DLD1 (cell line): ENCODE data around the gene RBMS3.
"Not testable (repeated sequence)": the region's sequence is repeated elsewhere in the genome, so short reads cannot be mapped to it uniquely, and the experiment has no call there.

Experiments
- in situ Hi-C: cut with HindIII; loops from 2 replicates; pipeline ENCODE4 v1.10.0; 2017; ENCODE audit warnings: low sequenced_read_pairs

RBMS3 gene

GRCh38 chr3:29280404-29281093, at the start of gene RBMS3:
TSS of gene RBMS3 (plus strand) at chr3:29281071.
- in situ Hi-C loops, result no loop called here

GRCh38 chr3:29233126-29233525, 47.7 kb upstream of the RBMS3 start:
- in situ Hi-C loops, result not testable (repeated sequence)

- in situ Hi-C loops, result no loop called here
Observed at GRCh38 chr3:29236146-29236840, 44.6 kb upstream of the RBMS3 start.

DNA sequence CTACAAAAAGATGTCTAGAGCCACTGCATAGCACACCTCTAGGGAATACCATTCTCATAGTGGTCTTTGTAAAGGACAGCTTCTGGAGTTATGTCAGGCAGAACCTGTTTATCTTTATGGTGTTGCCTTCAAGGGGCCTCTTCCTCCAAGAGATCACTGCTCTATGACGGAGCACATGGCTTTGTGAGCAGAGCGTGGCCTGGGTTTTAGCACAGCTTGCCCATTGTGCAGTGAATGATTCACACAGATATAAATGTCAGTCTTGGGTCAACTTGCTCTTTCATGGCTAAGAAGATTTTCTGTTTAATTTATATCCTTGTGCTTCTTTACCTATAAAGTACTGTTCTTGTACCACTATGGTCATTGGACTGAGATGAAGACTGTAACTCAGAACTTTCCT, 41.5 kb upstream of the RBMS3 start:
- in situ Hi-C loops, result no loop called here

DNA sequence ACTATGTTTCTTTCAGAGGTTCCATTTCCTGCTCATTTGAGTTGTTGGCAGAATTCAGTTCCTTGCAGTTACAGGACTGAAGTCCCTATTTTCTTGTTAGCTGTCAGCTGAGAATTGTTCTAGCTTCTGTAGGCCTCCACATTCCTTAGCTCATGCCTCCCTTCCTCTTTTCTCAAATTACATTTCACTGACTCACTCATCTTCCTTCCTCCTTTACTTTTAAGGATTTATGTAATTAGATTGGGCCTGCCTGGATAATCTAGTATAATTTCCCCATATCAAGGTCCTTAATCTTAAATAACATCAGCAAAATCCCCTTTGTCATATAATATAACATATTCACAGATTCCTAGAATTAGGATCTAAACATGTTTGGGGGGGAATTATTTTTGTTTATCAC, 40.6 kb upstream of the RBMS3 start:
- in situ Hi-C loops, result no loop called here

- in situ Hi-C loops, result no loop called here
Observed at GRCh38 chr3:29240887-29241286, 40.0 kb upstream of the RBMS3 start.

DNA sequence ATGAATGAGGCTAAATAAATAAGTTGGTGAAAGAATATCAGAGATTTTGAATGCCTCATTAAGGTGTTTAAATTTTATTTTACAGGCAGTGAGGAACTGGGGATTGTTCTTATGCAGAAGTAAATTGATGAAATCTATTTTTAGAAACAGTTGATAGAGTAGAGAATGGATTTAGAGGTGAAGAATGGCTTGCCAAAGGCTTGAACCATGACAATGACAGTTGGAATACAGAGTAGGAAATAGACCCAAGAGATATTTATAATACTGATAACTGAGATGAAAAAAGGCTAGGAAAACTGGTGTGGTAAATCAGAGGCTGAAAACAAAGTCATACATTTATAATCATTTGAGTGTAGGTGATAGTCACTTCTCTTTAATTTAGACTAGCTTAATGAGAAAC, 39.0 kb upstream of the RBMS3 start:
- in situ Hi-C loops, result no loop called here

- in situ Hi-C loops, result no loop called here
Observed at GRCh38 chr3:29242296-29242695, 38.6 kb upstream of the RBMS3 start.

DNA sequence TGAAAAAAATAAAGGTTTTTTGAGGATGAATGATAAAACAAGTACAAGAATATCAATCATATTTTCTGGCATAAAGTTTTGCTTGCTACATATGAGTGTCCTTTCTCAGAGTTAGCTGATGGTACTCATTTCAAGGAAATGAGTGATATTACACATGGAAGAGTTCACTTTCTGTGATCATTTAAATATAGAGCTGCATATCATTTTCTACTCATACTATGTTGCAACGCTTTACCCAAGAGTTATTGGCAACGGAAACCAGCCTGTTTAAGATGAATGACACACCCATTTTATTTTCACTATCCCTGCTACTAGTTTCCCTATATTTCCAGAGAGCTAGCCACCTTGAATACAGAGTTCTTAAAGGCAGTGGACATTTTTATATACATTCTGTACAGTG, 35.4 kb upstream of the RBMS3 start:
- in situ Hi-C loops, result no loop called here

DNA sequence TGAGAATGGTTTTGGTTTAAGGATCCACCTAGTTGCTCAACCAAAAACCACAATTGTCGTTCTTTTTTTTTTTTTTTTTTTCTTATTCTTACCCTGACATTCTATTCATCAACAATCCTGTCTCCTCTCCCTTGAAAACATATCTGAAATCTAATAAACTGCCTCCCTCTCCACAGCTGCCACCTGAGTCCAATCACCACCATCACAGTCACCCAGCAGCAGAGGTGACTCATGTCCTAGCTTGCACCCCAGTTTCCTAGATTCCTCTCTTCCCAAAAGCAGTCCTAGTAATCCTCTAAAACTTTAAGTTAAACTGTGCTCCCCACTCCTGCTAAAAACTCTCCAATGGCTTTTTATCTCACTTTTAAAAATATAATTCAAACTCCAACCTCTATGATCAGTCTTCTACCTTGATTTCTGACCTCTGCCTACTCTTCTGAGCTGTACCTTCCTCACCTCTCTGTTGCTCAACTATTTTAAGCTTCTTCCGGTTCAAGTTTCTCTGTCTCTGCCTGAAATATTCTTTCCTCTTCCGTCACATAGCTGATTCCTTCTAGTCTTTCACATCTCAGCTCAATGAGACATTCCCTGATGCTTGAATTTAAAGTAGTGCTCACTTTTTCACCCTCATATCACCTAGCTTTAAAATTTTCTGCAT, 33.7 kb upstream of the RBMS3 start:
- in situ Hi-C loops, result no loop called here

GRCh38 chr3:29249829-29250345, 31.0 kb upstream of the RBMS3 start:
- in situ Hi-C loops, result no loop called here

GRCh38 chr3:29255854-29256696, 24.8 kb upstream of the RBMS3 start:
- in situ Hi-C loops, result no loop called here

- in situ Hi-C loops, result no loop called here
Observed at GRCh38 chr3:29258161-29258560, 22.7 kb upstream of the RBMS3 start.

DNA sequence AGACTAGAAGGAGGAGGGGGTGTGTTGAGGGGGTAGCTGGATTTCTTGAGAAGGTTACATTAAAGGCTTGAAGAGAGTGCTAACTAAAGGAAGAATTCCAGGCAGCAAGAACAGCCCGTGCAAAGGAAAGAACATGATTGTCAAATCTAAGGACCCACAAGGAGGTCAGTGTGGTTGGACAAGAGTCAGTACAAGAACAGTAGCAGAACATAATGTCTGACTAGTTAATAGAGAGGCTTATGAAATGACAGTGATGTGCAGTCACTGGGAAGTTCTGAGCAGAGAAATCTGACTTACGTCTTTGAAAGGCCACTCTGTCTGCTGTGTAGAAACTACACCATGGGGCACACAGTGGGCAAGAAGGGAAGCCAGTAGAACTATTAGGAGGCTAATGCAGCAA, 19.8 kb upstream of the RBMS3 start:
- in situ Hi-C loops, result no loop called here

DNA sequence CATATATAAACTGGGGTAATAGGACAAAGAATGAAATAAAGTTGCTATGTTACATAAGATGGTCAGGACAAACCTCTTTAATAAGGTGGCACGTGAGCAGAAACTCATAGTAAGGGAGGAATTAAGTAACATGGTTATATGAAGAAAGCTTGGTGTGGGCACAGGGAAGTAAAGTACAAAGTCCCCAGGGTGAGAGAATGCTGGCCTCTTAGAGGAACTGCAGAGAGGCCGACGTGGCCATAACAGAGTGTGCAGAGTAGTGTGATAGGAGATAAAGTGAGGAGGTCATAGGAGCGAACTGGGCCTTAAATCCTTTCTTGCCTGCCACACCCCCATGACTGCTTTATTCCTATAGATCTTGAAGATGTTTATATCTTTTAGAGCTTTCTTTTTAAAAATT, 17.4 kb upstream of the RBMS3 start:
- in situ Hi-C loops, result no loop called here

DNA sequence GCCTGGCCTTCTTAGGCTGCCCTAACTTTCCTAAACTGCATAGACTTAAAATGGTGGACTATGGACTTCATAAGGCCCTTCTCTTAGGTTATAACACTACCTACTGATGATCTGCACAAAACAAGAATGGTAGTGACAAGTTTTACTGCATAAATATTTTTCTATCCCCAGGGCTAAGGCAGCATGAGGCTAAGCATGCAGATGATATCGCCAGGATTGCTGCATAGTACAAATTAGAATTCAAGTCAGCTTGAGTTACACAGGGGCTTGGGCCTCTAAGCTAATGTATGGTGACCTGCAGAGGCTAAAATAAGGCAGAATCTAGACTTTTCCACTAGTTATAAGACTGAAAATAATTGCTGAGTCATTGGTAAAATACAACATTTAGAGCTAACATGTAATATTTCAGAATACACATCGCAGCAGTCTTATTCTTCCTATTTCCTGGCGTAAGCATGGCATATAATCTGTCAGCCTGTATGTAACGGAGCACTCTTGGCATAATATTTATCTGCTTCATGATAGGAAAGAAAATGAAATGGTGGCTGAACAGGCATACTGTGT, 15.3 kb upstream of the RBMS3 start:
- in situ Hi-C loops, result no loop called here

- in situ Hi-C loops, result no loop called here
Observed at GRCh38 chr3:29267226-29267625, 13.6 kb upstream of the RBMS3 start.

GRCh38 chr3:29268651-29269050, 12.2 kb upstream of the RBMS3 start:
- in situ Hi-C loops, result no loop called here

DNA sequence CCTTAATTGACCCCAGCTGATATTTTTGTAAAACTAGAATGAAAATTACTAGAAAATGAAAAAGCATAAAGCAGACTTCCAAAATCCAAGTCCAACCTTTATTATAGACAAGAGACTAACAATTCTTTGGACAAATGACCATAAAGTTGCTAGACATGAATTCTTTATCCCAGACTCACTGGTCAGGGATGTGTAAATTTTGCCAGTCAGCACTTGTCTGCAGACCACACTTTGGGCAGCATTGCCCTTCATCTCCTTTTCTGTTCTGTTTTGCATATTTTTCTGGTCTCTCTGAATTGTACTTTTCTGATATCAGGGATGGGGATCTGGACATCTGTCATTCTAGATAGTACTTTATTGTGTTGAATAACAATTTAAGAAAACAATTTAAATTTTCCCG, 10.1 kb upstream of the RBMS3 start:
- in situ Hi-C loops, result no loop called here

GRCh38 chr3:29271475-29271874, 9.4 kb upstream of the RBMS3 start:
- in situ Hi-C loops, result no loop called here

GRCh38 chr3:29274667-29275066, 6.2 kb upstream of the RBMS3 start:
- in situ Hi-C loops, result no loop called here
